Measurements from ENCODE around the gene KNDC1.

KNDC1 gene

DNA sequence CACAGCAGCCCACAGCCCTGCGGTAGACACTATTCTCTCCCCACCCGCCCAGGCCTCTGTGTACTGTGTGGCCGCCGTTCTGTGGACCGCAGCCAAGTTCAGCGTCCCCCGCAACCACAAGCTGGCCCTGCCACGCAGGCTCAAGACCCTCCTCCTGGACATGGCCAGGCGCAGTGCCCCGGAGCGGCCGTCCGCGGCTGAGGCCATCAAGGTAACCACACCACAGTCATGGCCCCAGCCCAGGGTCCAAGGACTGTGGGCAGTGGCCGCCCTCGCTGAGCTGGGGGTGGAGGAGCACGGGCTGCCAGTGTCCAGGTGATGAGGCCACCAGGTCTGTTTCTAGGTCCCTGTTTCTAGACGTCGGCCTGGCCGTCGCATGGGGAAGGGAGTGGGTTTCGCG lies 35.6 kb downstream of the KNDC1 start:
- no peak for DNase-seq (ENCODE audit: low spot score)

DNA sequence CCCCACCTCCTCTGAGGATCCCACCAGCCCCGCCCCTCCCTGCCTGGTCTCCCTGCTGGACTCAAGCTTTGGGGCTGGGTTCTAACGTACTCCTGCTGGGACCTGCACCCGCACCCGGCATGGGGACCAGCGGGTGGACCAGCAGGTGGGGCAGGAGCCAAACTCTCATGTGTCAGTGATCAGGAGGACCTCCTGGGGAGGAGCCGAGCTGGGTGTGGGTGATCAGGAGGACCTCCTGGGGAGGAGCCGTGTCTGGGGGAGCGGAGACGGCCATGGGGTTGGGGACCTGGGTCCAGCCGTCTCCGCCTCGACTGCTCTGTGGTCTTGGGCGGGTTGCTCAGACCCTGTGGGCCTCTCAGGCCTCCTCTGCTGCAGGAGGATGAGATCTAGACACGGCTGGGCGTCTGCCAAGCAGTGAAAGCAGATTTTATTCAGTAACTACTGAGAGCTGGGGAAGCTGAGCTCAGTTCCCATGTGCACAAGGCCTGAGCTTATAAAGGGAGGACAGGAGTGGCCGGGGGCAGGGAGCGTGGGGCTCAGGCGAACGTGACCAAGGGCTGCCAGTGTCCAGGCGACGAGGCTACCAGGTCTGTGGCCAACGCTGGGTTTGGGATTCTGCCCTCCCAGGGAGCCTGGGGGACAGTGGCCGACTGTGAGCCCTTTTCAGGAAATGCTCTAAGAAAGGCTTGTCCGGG lies 36.3 kb downstream of the KNDC1 start:
- no peak for DNase-seq (ENCODE audit: low spot score)

DNA sequence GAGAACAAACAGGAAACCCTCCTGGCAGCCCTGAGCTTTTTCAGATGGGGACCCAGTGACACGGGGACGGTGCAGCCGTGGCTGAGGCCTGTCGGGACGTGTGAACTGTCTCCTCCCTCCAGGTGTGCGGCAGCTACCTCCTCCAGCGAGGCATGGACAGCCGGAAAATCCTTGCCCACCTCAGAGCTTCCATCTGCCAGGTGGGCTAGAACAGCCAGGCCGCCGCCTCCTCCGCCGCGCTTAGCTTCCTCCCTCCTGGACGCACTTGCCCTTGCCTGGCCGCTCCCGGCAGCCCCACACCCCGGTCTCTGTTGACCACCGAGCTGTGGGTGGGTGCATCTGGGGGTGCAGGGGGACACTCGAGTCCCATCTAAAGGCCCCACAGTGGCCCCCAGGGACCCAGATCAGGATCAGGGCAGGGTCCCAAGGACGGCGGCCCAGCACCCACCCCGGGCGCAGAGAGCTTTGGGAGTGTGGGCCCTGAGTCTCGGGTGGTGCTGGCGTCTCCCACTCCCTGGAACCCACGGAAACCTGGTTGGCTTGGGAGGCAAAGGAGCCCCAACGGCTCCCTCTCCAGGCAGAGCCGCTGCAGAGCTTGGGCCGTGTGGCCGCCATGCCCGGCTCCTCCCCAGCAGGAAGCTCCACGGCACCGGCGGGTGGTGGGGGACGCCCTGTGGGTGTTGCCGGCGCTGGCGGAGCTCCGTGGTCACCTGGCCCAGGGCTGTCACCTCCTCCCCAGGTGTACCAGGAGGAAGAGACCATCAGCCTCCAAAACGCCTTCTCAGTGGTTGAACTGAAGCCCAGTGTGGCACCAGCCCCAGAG lies 37.1 kb downstream of the KNDC1 start:
- no peak for DNase-seq (ENCODE audit: low spot score)

DNA sequence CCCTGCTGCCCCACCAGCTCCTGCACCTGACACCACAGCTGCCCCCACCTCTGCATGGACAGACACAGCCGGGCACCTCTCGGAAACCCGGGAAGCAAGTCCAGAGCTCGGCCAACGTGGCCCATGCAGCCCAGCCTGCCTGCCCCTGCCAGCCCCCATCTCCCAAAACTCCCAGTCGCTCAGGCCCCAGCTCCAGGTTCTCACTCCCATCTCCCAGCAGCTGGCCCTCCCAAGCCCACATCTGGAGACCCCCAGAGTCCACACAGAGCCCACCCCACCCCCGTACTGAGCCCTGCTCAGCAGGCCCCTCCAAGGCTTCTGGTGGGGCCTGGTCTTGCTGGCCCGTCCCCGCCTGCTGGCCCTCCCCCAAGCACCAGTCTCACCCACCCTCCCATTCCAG lies 37.8 kb downstream of the KNDC1 start:
- DNase-seq (ENCODE audit: low spot score): no peak

DNA sequence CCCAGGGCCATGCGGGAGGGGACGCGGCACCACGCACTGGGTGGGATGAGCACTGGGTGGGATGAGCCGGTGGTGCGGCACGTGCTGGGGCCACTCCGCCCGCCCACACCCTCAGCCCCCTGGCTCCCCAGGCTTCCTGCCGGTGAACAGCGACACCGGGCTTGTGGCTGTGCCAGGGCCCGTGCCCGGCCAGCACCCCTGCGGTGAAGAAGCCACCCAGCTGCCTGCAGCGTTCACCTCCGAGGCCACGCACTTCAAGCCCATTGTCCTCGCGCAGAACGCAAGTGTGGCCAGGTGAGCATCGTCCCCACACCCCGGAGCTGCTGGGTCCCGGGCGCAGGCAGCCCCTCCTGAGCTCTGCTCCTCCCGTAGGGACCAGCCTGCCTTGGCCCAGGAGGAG lies 38.2 kb downstream of the KNDC1 start:
- DNase-seq (ENCODE audit: low spot score): no peak

DNA sequence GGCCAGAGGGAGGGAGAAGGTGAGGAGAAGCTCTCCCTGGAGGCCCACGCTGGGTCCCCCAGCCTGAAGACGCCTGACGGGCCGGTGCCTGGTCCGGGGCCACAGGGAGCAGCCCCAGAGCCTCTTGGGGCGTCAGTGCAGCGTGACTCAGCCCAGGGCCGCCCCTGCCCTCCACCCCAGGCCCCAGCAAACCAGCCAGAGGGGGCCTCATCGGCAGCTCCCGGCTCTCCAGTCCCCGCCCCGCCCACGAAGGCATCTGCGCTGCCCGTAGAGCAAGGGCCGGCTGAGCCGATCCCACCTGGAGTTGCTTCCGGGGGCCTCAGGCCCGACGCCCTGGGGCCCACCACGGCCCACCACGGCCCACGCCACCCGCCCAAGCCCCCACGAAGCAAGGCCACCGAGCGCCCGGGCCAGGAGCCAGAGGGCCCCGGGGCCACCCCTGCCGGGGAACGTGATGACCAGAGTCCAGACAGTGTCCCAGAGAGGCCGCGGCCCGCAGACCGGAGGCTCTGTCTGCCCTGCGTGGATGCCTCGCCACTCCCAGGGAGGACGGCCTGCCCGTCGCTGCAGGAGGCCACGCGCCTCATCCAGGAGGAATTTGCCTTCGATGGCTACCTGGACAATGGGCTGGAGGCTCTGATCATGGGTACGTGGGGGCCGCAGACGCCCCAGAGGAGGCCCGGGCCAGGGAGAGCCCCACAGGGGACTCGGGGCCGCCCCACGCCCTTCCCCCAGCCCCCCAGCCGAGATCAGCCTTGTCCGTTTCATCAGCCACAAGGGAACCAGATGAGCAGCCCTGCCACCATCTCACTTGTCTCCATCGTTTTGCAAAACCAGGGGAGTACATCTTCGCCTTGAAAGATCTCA lies 38.8 kb downstream of the KNDC1 start:
- DNase-seq (ENCODE audit: low spot score): no peak

DNA sequence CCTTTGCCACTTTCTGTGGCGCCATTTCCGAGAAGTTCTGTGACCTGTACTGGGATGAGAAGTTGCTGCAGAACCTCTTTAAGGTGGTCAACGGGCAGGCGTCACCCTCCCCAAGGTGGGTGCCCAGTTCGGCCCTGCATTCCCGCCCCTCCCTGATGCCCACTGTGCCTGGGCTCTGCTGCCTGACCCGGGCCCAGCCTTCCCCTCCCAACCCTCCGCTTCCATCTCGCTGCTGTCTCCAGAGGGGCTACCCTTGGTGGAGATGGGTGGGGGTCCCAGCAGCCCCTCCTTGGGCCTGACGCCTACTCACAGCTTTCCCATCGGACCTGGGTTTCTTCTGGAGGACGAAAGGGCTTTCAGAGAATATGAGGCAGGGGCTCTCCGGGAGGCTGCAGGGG lies 39.5 kb downstream of the KNDC1 start:
- DNase-seq (ENCODE audit: low spot score): no peak

DNA sequence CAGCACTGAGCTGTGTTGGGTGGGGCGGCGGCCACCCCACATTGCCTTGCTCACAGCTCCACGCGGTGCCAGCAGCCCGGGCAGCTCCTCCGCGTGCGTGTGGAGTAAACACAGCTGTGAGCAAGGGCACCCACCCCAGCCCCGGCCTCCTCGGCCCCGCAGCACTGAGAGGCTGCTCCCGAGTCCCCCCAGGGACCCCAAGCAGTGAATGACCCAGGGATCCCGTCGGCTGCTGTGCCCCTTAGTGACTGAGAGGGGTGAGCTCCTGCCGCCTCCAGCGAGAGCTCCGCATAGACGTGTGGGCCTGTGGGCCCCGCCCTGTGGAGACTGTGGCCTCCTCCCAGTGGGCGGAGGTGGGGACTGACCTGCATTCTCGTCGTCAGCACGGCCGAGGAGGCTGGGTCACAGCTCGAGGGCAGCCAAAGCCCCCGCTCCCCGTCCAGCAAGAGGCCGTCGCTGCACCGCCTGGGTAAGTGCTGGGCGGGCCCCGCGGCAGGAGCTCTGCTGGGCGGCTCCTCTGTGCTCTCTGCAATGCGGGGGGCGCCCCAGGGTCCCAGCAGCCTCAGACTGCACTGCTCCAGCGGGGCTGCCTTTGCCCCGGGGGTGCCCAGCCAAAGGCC lies 40.1 kb downstream of the KNDC1 start:
- no peak for DNase-seq (ENCODE audit: low spot score)

DNA sequence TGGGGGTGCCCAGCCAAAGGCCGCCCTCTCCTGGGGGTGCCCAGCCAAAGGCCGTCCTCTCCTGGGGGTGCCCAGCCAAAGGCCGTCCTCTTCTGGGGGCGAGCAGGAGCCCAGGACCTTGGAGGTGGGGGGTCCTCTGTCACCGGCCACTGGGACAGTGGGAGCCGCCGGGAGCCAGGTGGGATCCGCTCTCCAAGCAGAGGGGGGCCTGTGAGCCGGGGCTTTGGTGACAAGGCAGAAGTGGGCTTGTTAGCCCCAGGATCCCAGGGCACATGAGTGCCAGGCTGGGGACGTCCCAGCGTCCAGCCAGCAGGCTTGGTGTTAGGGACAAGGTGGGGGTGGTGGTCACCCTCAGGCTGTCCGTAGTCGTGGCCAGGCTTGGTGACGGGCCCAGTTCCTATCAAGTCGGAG lies 40.6 kb downstream of the KNDC1 start:
- DNase-seq (ENCODE audit: low spot score): no peak

DNA sequence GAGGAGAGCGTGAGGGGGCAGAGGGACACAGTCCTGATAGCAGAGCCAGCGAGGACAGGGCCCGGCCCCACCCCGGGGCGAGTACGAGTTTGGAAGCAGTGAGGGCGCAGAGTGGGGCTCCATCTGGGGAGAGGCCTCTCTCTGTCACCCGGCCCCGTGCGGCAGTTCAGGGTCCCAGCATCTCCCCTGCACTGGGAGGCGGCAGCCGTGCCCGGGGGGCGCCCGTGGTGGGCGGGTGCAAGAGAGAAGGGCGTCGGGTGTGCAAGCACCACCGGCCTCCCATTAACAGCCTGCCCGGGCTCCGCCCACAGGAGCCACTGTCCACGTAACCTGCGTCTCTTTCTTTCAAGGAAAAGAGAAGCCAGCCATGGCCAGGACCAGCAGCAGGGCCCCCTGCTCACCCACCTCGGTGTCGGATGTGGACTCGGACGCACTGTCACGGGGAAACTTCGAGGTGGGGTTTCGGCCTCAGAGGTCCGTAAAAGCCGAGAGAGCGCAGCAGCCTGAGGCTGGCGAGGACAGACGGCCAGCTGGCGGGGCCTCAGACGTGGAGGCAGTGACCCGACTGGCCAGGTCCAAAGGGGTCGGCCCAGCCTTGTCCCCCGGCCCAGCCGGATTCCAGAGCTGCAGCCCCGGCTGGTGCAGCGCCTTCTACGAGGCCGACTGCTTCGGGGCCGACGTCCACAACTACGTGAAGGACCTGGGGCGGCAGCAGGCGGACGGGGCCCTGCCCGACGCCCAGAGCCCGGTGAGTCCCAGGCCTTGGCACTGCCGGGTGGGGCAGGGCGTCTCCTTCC lies 41.3 kb downstream of the KNDC1 start:
- DNase-seq (ENCODE audit: low spot score): no peak

DNA sequence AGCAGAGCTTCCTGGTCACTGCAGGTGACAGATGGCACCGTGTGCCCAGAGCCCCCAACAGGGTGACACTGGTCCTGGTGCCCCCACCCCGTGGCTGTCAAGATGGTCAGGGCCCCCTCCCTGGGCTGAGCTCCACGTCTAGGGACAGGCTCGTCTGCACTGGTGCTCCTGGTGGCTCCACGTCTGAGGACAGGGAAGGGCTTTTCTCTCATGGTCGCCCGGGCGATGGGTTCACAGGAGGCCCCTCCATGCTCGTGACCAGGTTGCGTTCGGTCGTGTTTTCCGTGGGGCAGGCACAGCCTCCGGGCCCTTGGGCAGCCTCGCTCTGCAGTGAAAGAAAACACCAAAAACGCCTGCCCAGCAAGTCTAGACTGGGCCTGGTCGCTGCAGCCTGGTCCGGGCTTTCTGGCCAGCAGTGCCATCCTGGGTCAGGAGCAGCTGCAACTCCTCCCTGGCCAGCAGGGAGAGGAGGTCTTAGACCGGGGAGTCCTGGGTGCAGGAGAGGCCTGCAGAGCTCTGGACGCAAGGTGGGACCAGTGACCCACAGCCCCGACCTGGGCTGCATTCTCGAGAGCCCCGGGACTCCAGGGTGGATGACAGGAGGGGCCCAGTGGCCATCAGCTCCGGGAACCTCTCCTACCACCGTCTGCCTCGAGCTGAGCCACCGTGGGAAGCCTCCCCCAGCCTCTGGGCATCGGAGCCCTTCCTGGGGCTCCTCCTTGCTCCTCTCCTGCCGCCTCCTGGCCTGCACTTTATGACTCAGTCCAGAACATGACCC lies 42.1 kb downstream of the KNDC1 start:
- DNase-seq (ENCODE audit: low spot score): no peak

DNA sequence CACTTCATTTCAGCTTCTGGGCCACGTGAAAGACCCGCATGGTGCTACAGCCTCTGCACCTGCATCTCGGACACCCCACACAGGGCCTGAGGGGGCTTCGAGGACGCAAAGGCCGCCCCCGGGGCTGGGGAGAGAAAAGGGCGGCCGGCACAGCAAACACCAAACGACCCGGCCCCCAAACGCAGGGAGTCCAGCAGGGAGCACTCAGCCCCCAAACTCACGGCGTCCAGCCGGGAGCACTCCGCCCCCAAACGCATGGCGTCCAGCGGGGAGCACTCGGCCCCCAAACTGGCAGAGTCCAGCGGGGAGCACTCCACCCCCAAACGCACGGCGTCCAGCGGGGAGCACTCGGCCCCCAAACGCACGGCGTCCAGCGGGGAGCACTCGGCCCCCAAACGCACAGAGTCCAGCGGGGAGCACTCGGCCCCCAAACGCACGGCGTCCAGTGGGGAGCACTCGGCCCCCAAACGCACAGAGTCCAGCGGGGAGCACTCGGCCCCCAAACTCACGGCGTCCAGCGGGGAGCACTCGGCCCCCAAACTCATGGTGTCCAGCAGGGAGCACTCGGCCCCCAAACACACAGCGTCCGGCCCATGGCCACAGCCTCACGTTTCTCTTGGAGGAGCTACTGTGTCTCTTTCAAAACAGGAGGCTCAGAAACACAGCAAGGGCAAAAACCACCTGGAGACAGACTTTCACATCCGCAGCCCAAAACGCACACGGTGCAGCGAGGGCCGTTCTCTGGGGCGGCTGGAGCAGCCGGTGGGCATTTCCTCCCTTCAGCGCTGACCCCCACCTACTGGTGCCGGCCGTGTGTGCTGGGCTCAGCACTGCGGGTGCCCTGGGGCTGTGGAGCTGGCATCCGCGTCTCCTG lies 43.0 kb downstream of the KNDC1 start:
- DNase-seq (ENCODE audit: low spot score): no peak

DNA sequence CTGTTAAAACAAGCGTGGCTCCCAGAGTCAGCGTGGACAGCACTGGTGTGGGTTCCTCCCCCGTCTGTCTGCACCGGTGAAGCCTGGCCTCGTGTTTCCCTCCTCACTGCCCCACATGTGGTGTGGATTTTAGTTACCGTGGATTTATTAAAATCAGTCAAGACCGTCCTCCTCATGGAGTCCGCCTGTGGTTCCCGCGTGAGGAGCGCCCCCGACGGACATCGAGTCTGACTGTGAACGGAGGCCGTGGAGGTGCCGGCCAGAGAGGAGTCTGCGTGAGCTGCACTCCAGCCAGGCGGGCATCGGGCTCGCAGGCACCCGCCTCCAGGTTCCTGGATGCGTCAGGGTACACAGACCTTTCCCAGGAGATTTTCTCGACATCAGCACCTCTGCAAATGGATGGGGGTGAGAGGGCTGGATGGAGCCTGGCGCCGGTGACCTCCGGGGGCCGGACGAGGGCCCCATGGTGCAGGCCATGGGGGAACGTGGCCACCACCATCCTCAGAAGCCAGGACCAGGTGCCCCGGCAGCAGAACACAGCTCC lies 43.7 kb downstream of the KNDC1 start:
- DNase-seq (ENCODE audit: low spot score): no peak

DNA sequence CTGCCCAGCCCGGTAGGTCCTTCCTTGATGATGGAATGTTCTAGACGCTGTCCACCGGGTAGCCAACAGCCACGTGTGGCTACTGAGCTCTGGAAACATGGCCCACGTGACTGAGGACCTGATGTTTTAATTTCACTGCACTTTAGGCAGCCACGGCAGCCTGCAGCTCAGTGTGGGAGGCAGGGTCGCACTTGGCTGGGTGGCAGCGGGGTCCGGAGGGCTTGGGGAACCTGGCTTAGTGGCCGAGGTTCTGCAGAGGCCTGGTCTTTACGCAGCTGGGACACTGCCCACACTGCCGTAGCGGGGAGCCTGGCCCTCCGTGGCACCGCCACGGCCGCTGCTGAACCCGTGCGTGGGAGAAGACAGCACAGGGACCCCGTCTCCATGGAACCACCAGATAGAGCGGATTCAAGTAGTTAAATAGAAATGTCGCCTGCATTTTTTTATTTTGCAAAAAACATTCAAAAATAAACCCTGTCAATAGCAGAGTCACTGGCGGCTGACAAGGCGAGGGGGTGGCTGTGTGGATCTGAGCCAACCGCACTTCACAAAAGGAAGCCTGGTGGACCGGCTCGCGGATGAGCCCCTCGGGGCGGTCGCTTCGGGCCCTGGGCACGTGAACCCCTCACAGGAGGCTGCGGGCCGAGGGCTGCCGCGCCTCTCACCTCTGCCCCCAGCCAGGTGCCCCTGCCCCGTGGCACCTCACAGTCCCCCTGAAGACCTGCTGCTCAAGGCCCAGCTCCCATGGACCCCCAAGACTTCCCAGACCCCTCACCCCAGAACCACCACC lies 44.4 kb downstream of the KNDC1 start:
- no peak for DNase-seq (ENCODE audit: low spot score)

DNA sequence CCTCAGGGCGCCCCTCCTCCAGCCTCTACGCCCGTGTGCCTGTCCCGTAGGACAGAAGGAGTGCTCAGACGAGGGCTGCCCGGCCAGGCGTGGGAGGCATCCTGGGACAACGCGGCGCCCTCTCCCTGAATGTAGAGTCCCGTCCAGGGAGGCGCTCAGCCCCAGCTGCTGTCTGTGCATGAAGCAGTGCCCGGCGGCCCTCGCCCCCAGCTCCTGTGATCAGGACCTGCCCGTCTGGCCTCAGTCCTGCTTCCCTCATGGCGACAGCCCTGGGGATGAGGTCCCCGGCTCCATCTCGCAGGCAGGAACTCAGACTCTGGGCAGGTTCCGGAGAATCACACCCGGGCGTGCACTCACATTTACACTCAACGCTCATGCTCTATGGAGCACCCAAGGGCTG lies 45.1 kb downstream of the KNDC1 start:
- no peak for DNase-seq (ENCODE audit: low spot score)

DNA sequence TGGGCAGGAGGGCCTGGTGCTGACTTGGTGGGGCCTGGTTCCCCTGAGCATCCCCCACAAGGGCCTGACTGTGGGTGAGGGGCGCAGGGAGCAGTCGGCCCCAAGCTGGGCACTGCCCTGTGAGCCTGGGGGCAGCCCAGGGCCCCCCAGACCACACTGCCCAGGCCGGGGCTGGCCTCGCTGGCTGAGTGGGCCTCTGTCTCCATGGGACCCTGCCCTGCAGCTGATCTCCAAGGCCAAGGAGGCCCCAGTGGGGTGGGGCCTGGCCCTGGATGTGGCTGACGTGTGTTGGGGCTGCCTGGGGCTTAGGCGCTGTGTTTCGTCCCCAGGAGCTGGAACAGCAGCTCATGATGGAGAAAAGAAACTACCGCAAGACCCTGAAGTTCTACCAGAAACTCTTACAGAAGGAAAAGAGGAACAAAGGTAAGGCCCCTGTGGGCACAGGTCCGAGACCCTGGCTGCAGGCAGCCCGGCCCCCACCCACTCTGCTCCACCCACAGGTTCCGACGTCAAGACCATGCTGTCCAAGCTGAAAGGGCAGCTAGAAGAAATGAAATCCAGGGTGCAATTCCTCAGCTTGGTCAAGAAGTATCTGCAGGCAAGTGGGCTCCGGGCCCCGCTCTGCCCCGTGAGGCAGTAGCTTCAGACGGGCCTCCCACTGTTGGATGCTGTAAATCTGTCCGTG lies 46.5 kb downstream of the KNDC1 start:
- DNase-seq (ENCODE audit: low spot score): no peak

DNA sequence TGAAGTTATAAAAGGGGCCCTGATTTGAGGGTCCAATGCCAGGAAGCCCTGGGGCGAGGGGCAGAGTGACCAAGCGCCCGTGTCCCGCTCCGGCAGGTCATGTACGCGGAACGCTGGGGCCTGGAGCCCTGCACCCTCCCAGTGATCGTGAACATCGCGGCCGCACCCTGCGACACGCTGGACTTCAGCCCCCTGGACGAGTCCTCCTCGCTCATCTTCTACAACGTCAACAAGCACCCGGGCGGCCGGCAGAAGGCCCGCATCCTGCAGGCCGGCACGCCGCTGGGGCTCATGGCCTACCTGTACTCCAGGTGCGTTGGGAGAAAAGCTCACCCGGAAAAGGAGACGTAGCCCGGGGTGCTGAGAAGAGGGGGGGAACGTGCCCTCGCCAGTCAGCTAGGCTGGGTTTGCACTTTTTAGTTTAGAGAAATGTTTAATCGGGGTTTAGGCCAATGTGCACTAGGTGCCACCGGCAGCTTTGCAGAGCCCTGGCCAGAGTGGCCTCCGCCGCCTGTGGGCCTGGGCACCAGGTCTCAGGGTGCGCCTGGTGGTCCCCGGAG lies 47.1 kb downstream of the KNDC1 start:
- DNase-seq (ENCODE audit: low spot score): no peak

DNA sequence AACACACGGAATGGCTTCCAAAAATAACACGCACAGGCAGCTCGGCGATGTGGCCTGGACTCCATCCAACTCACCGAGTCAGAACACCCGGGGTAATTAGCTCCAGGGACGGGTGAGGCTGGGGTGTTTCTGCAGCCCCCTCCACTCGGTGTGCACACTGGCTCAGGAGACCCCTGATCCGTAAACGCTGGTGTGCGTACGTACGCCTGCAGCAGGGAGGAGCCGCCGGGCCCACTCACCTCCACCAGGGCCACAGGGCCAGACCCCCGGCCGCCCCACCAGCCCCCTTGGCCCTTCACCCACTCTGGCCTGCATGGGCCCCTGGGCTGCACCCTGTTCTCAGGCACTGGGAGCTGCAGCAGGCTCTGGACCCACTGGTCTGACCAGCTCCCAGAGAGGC lies 47.6 kb downstream of the KNDC1 start:
- DNase-seq (ENCODE audit: low spot score): no peak

Data from AG20443 (cell line).